Activated naive CD8-positive, alpha-beta T cell treated with anti-CD3 and anti-CD28 coated beads, Interleukin-2, amount 10 ng/mL, durations not matched to agents 7 days and 5 days (primary cell): ENCODE measurements around the gene PRM2. TPM values are rescaled to one million over a fixed set of nuclear protein-coding genes. Genes with fewer than 3 reads are reported as not detected.

Experiments used
- ATAC-seq: fragments of 150-1000 bp; cut with Tn5 transposase; one replicate; pipeline ENCODE4 v1.10.0; 2021; ENCODE audit warnings: low read depth, moderate library complexity
- POLR2A ChIA-PET: fragments of 350-600 bp; sonication (Branson Sonifier 250); formaldehyde crosslinking; loops from one replicate; lab custom pipeline; 2021; ENCODE audit warnings: antibody characterized with exemption; lab: Charles Lee
- DNase-seq: peaks from one replicate; pipeline ENCODE4 v3.0.0; 2021
- H3K27ac Mint-ChIP-seq: one replicate; pipeline ENCODE4 v1.8.0; 2022; ENCODE audit warnings: mild to moderate bottlenecking, mixed read lengths
- H3K27me3 Mint-ChIP-seq: one replicate; pipeline ENCODE4 v1.8.0; 2022; ENCODE audit warnings: mild to moderate bottlenecking, moderate library complexity, mixed read lengths
- H3K36me3 Mint-ChIP-seq: one replicate; pipeline ENCODE4 v1.8.0; 2021; ENCODE audit warnings: mild to moderate bottlenecking, mixed read lengths
- H3K4me1 Mint-ChIP-seq: one replicate; pipeline ENCODE4 v1.8.0; 2021; ENCODE audit warnings: mixed read lengths
- H3K4me3 Mint-ChIP-seq: one replicate; pipeline ENCODE4 v1.8.0; 2022; ENCODE audit warnings: mild to moderate bottlenecking, moderate library complexity, mixed read lengths
- H3K9me3 Mint-ChIP-seq: one replicate; pipeline ENCODE4 v1.8.0; 2021; ENCODE audit warnings: mixed read lengths
- microRNA-seq: library from miRNA; unstranded; fragments of <30 nt; microRNA quantifications from one replicate; pipeline ENCODE4 v1.2.0, GENCODE V29; 2022
- total RNA-seq, 2 experiments: library from RNA; stranded (reverse); gene quantifications; one replicate each; pipeline ENCODE4 v1.2.3, GENCODE V29; 2021

Gene PRM2
- total RNA-seq, 2 experiments from 2014 or later: not detected

- Mint-ChIP-seq H3K4me1 (peaks cover 69% of the 10 kb centered on the region), H3K27ac (peak overlapping the region; percentile 95), H3K27me3 (no peaks in the 10 kb centered on the region), H3K9me3 (no peaks in the 10 kb centered on the region), H3K36me3 (no peaks in the 10 kb centered on the region), H3K4me3 (peak overlapping the region; percentile 76)
- POLR2A ChIA-PET: interaction anchor here (9.0 kb wide), 1 partner anchor 19 kb away, joined by 227 read pairs; the partner anchor contains the start of gene SOCS1
- no peak for DNase-seq
- ATAC-seq: no peak
These were observed 44.8 kb downstream of the PRM2 start for GRCh38 chr16:11231367-11231970.

- Mint-ChIP-seq H3K9me3 (no peaks in the 10 kb centered on the region), H3K4me1 (peaks cover 76% of the 10 kb centered on the region), H3K27me3 (no peaks in the 10 kb centered on the region), H3K27ac (peak overlapping the region; percentile 72), H3K4me3 (no peak overlapping the region), H3K36me3 (no peaks in the 10 kb centered on the region)
- ATAC-seq: no peak
- POLR2A ChIA-PET: interaction anchor here (0.8 to 9.0 kb wide), 2 partner anchors 21 to 250 kb away, joined by 3 to 227 read pairs; partner anchors contain the start of gene SOCS1
- no peak for DNase-seq
These were observed 46.4 kb downstream of the PRM2 start for GRCh38 chr16:11229906-11230305.

GRCh38 chr16:11229432-11229831 lies 46.8 kb downstream of the PRM2 start:
- Mint-ChIP-seq H3K36me3 (no peaks in the 10 kb centered on the region), H3K4me1 (peaks cover 77% of the 10 kb centered on the region), H3K4me3 (no peak overlapping the region), H3K9me3 (no peaks in the 10 kb centered on the region), H3K27ac (peak overlapping the region; percentile 72), H3K27me3 (no peaks in the 10 kb centered on the region)
- no peak for DNase-seq
- POLR2A ChIA-PET: interaction anchor here (0.6 to 9.0 kb wide), 2 partner anchors 21 to 101 kb away, joined by 3 to 227 read pairs; partner anchors contain the start of gene SOCS1
- no peak for ATAC-seq

GRCh38 chr16:11225677-11226549 lies 50.4 kb downstream of the PRM2 start:
- ATAC-seq (no peak), DNase-seq (no peak)
- H3K4me3 Mint-ChIP-seq: peak overlapping the region; percentile 74
- POLR2A ChIA-PET: interaction anchor here (0.5 to 9.0 kb wide), 24 partner anchors 8 to 476 kb away, joined by 3 to 227 read pairs (median 8); partner anchors contain the start of gene SOCS1
- no peaks in the 10 kb centered on the region for H3K9me3 Mint-ChIP-seq
- peaks cover 59% of the 10 kb centered on the region for H3K4me1 Mint-ChIP-seq
- no peaks in the 10 kb centered on the region for H3K27me3 Mint-ChIP-seq
- peaks cover 2% of the 10 kb centered on the region for H3K36me3 Mint-ChIP-seq
- peak overlapping the region; percentile 100 for H3K27ac Mint-ChIP-seq

Small RNAs within 50 kb of the gene (microRNA-seq; reads per million reads assigned to microRNA genes)
- not detected for gene MIR548H2

Other genes starting within 250 kb of the PRM2 start
- gene SOCS1, start 20.3 kb downstream of the PRM2 start, total RNA-seq: 100 to 1,000 TPM; 165 to 176 TPM
- not detected for gene TNP2, start 7.2 kb downstream of the PRM2 start, total RNA-seq
- not detected for gene PRM3, start 2.9 kb downstream of the PRM2 start, total RNA-seq
- not detected for gene PRM1, start 4.8 kb upstream of the PRM2 start, total RNA-seq
- gene RMI2, start 69.0 kb upstream of the PRM2 start, total RNA-seq: 10 to 100 TPM; 89.8 to 93.0 TPM